HEK293 (cell line): ENCODE measurements around the gene RPS28.

Source experiments
- CTCF ChIP-seq: fragments of 450-650 bp; formaldehyde crosslinking; IDR thresholded peaks from 2 replicates; pipeline ENCODE4 v1.5.1; 2016; ENCODE audit warnings: missing biosample characterization, missing genetic modification characterization
- ZBTB49 ChIP-seq: fragments of 450-650 bp; formaldehyde crosslinking; IDR thresholded peaks from 2 replicates; pipeline ENCODE4 v1.5.1; 2016; ENCODE audit warnings: missing biosample characterization, missing genetic modification characterization, low read depth
- ZNF302 ChIP-seq: fragments of 450-650 bp; formaldehyde crosslinking; IDR thresholded peaks from 2 replicates; pipeline ENCODE4 v1.5.1; 2016; ENCODE audit warnings: missing biosample characterization, missing genetic modification characterization, low read depth
- ZNF791 ChIP-seq: fragments of 450-650 bp; formaldehyde crosslinking; IDR thresholded peaks from 2 replicates; pipeline ENCODE4 v1.5.1; 2016; ENCODE audit warnings: missing biosample characterization, missing genetic modification characterization
- TF ChIP-seq, protein P1 (sequence below): fragments of 450-650 bp; formaldehyde crosslinking; IDR thresholded peaks from 2 replicates; pipeline ENCODE4 v1.5.1; 2016; ENCODE audit warnings: missing biosample characterization, missing genetic modification characterization

DNA sequence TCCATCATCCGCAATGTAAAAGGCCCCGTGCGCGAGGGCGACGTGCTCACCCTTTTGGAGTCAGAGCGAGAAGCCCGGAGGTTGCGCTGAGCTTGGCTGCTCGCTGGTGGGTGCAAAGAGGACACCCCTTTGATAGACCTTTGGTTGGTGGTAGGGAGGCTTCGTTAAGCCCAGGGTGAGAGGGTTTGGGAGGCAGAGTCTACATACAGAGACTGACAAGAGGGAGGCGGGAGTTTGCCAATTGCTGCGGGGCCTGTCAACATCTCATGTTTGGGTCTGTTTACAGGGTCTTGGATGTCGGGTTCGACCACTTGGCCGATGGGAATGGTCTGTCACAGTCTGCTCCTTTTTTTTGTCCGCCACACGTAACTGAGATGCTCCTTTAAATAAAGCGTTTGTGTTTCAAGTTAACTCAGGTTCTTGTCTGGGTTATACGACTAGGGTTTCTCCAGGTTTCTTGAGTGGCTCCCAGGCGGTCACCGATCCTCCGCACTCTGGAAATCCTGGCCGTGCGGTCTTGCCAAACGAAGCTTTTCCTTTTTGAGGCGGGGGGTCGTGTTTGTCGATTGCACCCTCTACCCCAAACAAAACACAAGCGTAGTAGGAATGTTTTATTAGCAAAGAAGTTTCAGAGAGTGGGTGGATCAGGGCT lies 816 bp downstream of the RPS28 start:
- TF ChIP-seq ZBTB49 (tag by site-specific recombination) = no peak
- TF ChIP-seq ZNF791 (tag by site-specific recombination) = no peak
- no peak for TF ChIP-seq ZNF302 (tag by site-specific recombination)
- TF ChIP-seq CTCF = no peak
- TF ChIP-seq, protein P1, sequence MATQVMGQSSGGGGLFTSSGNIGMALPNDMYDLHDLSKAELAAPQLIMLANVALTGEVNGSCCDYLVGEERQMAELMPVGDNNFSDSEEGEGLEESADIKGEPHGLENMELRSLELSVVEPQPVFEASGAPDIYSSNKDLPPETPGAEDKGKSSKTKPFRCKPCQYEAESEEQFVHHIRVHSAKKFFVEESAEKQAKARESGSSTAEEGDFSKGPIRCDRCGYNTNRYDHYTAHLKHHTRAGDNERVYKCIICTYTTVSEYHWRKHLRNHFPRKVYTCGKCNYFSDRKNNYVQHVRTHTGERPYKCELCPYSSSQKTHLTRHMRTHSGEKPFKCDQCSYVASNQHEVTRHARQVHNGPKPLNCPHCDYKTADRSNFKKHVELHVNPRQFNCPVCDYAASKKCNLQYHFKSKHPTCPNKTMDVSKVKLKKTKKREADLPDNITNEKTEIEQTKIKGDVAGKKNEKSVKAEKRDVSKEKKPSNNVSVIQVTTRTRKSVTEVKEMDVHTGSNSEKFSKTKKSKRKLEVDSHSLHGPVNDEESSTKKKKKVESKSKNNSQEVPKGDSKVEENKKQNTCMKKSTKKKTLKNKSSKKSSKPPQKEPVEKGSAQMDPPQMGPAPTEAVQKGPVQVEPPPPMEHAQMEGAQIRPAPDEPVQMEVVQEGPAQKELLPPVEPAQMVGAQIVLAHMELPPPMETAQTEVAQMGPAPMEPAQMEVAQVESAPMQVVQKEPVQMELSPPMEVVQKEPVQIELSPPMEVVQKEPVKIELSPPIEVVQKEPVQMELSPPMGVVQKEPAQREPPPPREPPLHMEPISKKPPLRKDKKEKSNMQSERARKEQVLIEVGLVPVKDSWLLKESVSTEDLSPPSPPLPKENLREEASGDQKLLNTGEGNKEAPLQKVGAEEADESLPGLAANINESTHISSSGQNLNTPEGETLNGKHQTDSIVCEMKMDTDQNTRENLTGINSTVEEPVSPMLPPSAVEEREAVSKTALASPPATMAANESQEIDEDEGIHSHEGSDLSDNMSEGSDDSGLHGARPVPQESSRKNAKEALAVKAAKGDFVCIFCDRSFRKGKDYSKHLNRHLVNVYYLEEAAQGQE = no peak
